Astrocyte (in vitro differentiated cells and primary cell): Measurements from ENCODE around the gene ACTG2. TPM values are rescaled to one million over a fixed set of nuclear protein-coding genes. Genes with fewer than 3 reads are reported as not detected.
"Not testable (repeated sequence)": the region's sequence is repeated elsewhere in the genome, so short reads cannot be mapped to it uniquely, and the experiment has no call there.

Experiments used
- DNase-seq: peaks from one replicate; pipeline ENCODE4 v3.0.0-alpha.2; 2010; ENCODE audit warnings: low read depth
- FAIRE-seq: peaks from 2 replicates; lab custom pipeline; 2011; peaks lifted over from hg19 to GRCh38; lab: Jason Lieb, UNC
- H2AFZ ChIP-seq: 2 replicates; pipeline ENCODE4 v1.6.0; 2012; ENCODE audit warnings: low read depth, low read length, inconsistent platforms
- H3K27ac ChIP-seq: 2 replicates; pipeline ENCODE4 v1.5.1; 2011; ENCODE audit warnings: low read depth, low read length, inconsistent platforms
- H3K27me3 ChIP-seq: 2 replicates; pipeline ENCODE4 v1.6.0; 2011; ENCODE audit warnings: low read length, inconsistent platforms; ENCODE audit not compliant: insufficient read depth
- H3K36me3 ChIP-seq: 2 replicates; pipeline ENCODE4 v1.5.1; 2011; ENCODE audit warnings: low read length, inconsistent platforms; ENCODE audit not compliant: insufficient read depth
- H3K4me1 ChIP-seq: 2 replicates; pipeline ENCODE4 v1.5.1; 2011; ENCODE audit warnings: low read length, inconsistent platforms; ENCODE audit not compliant: insufficient read depth
- H3K4me2 ChIP-seq: 2 replicates; pipeline ENCODE4 v1.6.0; 2012; ENCODE audit warnings: low read length, inconsistent platforms
- H3K4me3 ChIP-seq: 2 replicates; pipeline ENCODE4 v1.5.1; 2011; ENCODE audit warnings: low read depth, mild to moderate bottlenecking, low read length, inconsistent platforms; ENCODE audit not compliant: insufficient read depth
- H3K79me2 ChIP-seq: 2 replicates; pipeline ENCODE4 v1.6.0; 2012; ENCODE audit warnings: mild to moderate bottlenecking, low read length, inconsistent platforms; ENCODE audit not compliant: insufficient read depth
- H3K9ac ChIP-seq: 2 replicates; pipeline ENCODE4 v1.6.0; 2012; ENCODE audit warnings: mild to moderate bottlenecking, low read length, inconsistent platforms
- H3K9me3 ChIP-seq: 2 replicates; pipeline ENCODE4 v1.5.1; 2012; ENCODE audit warnings: low read depth, mild to moderate bottlenecking, low read length, inconsistent platforms; ENCODE audit not compliant: insufficient read depth
- H4K20me1 ChIP-seq: 2 replicates; pipeline ENCODE4 v1.6.0; 2012; ENCODE audit warnings: low read length, inconsistent platforms; ENCODE audit not compliant: insufficient read depth
- H3K27ac Mint-ChIP-seq: one replicate; pipeline ENCODE4 v1.8.0; 2021; ENCODE audit warnings: mild to moderate bottlenecking, mixed read lengths; ENCODE audit not compliant: unreplicated experiment
- H3K27me3 Mint-ChIP-seq: one replicate; pipeline ENCODE4 v1.8.0; 2021; ENCODE audit warnings: low read depth, mixed read lengths; ENCODE audit not compliant: unreplicated experiment
- H3K36me3 Mint-ChIP-seq: one replicate; pipeline ENCODE4 v1.8.0; 2021; ENCODE audit warnings: low read depth, mixed read lengths; ENCODE audit not compliant: unreplicated experiment
- H3K4me1 Mint-ChIP-seq: one replicate; pipeline ENCODE4 v1.8.0; 2021; ENCODE audit warnings: low read depth, mixed read lengths; ENCODE audit not compliant: unreplicated experiment
- H3K4me3 Mint-ChIP-seq: one replicate; pipeline ENCODE4 v1.8.0; 2021; ENCODE audit warnings: mild to moderate bottlenecking, moderate library complexity, mixed read lengths; ENCODE audit not compliant: unreplicated experiment
- H3K9me3 Mint-ChIP-seq: one replicate; pipeline ENCODE4 v1.8.0; 2021; ENCODE audit warnings: mild to moderate bottlenecking, mixed read lengths; ENCODE audit not compliant: unreplicated experiment
- CTCF ChIP-seq: IDR thresholded peaks from 2 replicates; pipeline ENCODE4 v1.5.1; 2011; ENCODE audit warnings: low read depth, mild to moderate bottlenecking, inconsistent platforms, low read length, moderate library complexity; ENCODE audit not compliant: insufficient read depth
- EZH2 ChIP-seq: IDR thresholded peaks from 2 replicates; pipeline ENCODE4 v1.6.1; 2012; ENCODE audit warnings: mild to moderate bottlenecking, low read length, inconsistent platforms; ENCODE audit not compliant: insufficient read depth
- total RNA-seq: library from RNA; stranded (reverse); gene quantifications from 2 replicates; pipeline ENCODE4 v1.2.1, GENCODE V29; 2021

The ACTG2 gene
- total RNA-seq, 1 donor from 2014 or later: 298 TPM

- Mint-ChIP-seq H3K27me3 (peaks cover 4% of the 10 kb centered on the region), H3K36me3 (peaks cover 2% of the 10 kb centered on the region), H3K4me1 (no peaks in the 10 kb centered on the region), H3K9me3 (no peaks in the 10 kb centered on the region), H3K27ac (no peak overlapping the region), H3K4me3 (no peak overlapping the region)
- no peak overlapping the region for H3K27ac ChIP-seq
- H2AFZ ChIP-seq: no peak overlapping the region
- H4K20me1 ChIP-seq: no peaks in the 10 kb centered on the region
- DNase-seq: no peak
- H3K9me3 ChIP-seq: no peaks in the 10 kb centered on the region
- H3K27me3 ChIP-seq: peaks cover 14% of the 10 kb centered on the region
- no peak for TF ChIP-seq EZH2
- no peak for TF ChIP-seq CTCF
- no peak overlapping the region for H3K4me3 ChIP-seq
- FAIRE-seq: no peak
- peaks cover 9% of the 10 kb centered on the region for H3K4me1 ChIP-seq
- H3K4me2 ChIP-seq: no peak overlapping the region
- H3K9ac ChIP-seq: no peak overlapping the region
- no peaks in the 10 kb centered on the region for H3K36me3 ChIP-seq
- no peaks in the 10 kb centered on the region for H3K79me2 ChIP-seq
These were observed 6.5 kb upstream of the ACTG2 start for GRCh38 chr2:73886357-73886756.

DNA sequence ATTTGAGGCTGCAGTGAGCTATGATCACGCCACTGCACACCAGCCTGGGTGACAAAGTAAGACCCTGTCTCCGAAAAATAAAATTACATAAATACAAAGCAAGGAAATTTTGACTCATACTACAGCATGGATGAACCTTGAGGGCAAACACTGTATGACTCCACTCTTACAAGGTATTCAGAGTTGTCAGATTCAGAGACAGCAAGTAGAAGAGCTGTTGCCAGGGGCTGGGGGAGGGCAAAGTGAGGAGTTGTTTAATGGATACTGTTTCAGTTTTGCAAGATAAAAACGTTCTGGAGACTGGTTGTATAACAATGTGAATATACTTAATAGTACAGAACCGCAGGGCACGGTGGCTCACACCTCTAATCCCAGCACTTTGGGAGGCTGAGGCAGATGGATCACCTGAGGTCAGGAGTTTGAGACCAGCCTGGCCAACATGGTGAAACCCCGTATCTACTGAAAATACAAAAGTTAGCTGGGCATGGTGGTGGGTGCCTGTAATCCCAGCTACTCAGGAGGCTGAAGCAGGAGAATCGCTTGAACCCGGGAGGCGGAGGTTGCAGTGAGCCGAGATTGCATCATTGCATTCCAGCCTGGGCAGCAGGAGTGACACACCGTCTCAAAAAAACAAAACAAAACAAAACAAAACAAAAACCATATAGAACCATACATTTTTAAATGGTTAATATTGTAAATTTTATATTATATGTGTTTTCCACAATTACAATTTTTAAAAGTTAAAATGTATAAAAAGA, 5.0 kb upstream of the ACTG2 start:
- not testable (repeated sequence) for H3K4me2 ChIP-seq, H3K9me3 Mint-ChIP-seq, H3K36me3 ChIP-seq, H3K4me3 Mint-ChIP-seq, H3K4me1 Mint-ChIP-seq, H3K27ac Mint-ChIP-seq, FAIRE-seq, H3K27me3 Mint-ChIP-seq, H3K9me3 ChIP-seq, H3K36me3 Mint-ChIP-seq, H3K9ac ChIP-seq, H3K4me3 ChIP-seq, H3K27ac ChIP-seq, H3K79me2 ChIP-seq, H3K4me1 ChIP-seq, H2AFZ ChIP-seq, H4K20me1 ChIP-seq, DNase-seq
- H3K27me3 ChIP-seq: peaks cover 14% of the 10 kb centered on the region

- H3K9ac ChIP-seq: no peak overlapping the region
- no peak overlapping the region for H3K27ac Mint-ChIP-seq
- H3K9me3 Mint-ChIP-seq: no peaks in the 10 kb centered on the region
- H3K4me3 Mint-ChIP-seq: no peak overlapping the region
- no peaks in the 10 kb centered on the region for H3K4me1 Mint-ChIP-seq
- H3K27me3 Mint-ChIP-seq: peaks cover 2% of the 10 kb centered on the region
- H3K27ac ChIP-seq: no peak overlapping the region
- DNase-seq (no peak), FAIRE-seq (no peak)
- H3K79me2 ChIP-seq: peaks cover 4% of the 10 kb centered on the region
- peaks cover 4% of the 10 kb centered on the region for H3K36me3 Mint-ChIP-seq
- TF ChIP-seq EZH2: no peak
- TF ChIP-seq CTCF: no peak
- peaks cover 9% of the 10 kb centered on the region for H3K4me1 ChIP-seq
- no peaks in the 10 kb centered on the region for H3K36me3 ChIP-seq
- no peaks in the 10 kb centered on the region for H3K9me3 ChIP-seq
- no peaks in the 10 kb centered on the region for H4K20me1 ChIP-seq
- H3K4me2 ChIP-seq: no peak overlapping the region
- peaks cover 19% of the 10 kb centered on the region for H3K27me3 ChIP-seq
- no peak overlapping the region for H2AFZ ChIP-seq
- no peak overlapping the region for H3K4me3 ChIP-seq
These were observed 4.4 kb upstream of the ACTG2 start for GRCh38 chr2:73888388-73888787.
